ENCODE measurements around the gene TIAL1.
"Not testable (repeated sequence)": the region's sequence is repeated elsewhere in the genome, so short reads cannot be mapped to it uniquely, and the experiment has no call there.

The TIAL1 gene

DNA sequence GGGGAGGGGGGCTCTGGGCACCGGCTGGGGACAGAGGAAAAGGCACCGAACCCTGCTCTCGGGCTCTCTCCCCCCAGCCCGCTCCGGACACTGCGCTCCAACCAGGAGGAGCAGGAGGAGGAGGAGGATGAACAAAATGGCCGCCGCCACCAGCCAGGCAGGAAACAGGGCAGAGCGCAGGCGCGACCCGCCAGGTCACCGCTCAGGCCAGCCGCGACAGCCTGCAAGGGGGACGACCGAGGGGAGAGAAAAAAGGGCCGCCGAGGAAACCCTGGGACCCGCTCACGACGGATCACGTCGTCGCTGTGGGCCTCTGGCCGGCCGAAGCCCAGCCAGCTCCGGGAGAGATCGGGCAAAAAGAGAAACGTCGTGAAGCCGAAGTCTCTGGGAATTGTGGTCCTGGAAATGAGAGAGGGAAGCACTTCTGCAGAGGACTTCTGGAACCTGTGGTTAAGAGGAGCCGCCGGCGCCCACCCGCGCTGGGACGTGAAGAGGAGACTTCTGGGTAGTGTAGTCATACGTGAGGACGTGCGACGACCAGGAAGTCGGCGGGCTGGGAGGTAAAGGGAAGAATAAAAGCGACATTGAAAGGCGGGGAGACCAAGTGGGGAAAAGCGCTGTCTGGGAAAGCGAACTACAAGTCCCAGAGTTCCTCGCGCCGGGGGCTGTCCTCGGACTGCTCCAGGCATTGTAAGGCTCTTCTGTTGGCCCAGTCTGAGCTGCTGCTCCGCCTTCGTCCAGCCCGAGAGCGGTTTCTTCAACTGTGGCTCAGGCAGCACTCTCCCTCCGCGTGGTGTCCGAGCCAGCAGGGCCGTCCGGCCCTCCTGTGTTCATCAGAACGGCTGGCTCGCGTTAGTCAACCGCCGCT, at the start of gene TIAL1:
TSS of gene TIAL1 (minus strand) at position 428 of the 868 bp plus-strand sequence. CDS start 499 bp downstream, outside the sequence.
- DNase-seq (ENCODE audit: low read depth) = peak; percentile 85

DNA sequence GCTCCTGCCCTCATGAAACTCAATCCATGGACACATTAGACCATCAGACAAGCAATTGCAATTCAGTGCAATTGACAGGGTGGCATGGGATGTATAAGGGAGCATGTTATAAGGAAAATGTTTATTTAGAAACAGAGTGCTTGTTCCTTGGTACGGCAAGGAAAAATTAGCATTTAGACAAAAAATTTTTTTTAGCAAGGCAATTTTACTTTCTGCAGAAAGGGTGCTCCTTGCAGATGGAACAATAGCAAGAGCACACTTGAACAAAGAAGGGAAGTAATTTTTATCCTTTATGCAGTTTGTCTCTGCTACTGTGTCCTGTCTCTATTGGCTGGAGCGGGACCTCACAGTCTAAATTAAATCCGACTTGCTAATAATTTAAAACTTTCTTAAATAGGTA, 48.2 kb upstream of the TIAL1 start:
- DNase-seq (ENCODE audit: low read depth) = no peak

GRCh38 chr10:119644205-119644814, 47.5 kb upstream of the TIAL1 start:
- no peak for DNase-seq (ENCODE audit: low read depth)

GRCh38 chr10:119643306-119644204, 46.8 kb upstream of the TIAL1 start:
- DNase-seq (ENCODE audit: low read depth) = no peak

DNA sequence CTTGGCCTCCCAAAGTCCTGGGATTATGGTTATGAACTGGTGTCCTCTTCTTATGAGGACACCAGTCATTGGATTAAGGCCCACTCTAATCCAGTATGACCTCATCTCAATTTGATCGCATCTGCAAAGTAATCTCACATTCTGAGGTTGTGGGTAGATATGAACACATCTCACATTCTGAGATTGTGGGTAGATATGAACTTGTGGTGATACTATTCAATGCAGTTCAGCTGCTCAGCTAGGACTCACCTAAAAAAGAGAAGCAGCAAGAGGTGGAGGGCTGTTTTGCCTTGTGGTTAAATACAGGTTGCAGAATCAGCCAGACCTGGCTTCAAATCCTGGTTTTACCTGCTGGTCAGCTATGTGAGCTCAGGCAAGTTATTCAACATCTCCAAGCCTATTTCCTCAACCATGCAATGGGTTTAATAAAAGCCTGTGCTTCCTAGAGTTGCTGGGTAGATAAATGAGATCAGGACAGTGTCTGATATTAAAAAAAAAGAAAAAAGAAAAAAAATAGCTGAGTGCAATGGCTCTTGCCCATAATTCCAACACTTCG, 45.9 kb upstream of the TIAL1 start:
- no peak for DNase-seq (ENCODE audit: low read depth)

GRCh38 chr10:119640875-119641526, 44.2 kb upstream of the TIAL1 start:
- no peak for DNase-seq (ENCODE audit: low read depth)

- DNase-seq (ENCODE audit: low read depth) = no peak
Measured at GRCh38 chr10:119640384-119640783, 43.6 kb upstream of the TIAL1 start.

DNA sequence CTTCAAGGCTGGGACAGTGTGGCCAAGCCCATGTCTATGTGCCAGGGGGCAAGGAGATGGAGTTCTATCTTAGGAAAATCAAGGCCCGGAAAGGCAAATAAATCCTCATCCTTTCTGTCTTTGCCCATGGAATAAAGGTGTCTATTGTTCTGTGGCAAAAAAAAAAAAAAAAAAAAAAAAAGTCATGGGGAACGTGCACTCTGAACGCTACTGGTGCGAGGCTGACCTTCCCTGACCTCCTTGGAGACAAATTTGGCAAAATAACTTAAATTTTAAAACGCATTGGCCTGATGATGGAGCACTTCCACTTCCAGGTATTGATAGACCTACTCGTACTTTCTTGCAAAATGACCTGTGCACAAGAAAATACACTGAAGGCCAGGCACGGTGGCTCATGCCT, 42.2 kb upstream of the TIAL1 start:
- no peak for DNase-seq (ENCODE audit: low read depth)

- no peak for DNase-seq (ENCODE audit: low read depth)
Measured at GRCh38 chr10:119637631-119638030, 40.9 kb upstream of the TIAL1 start.

- DNase-seq (ENCODE audit: low read depth) = no peak
Measured at GRCh38 chr10:119634219-119634544, 37.4 kb upstream of the TIAL1 start.

DNA sequence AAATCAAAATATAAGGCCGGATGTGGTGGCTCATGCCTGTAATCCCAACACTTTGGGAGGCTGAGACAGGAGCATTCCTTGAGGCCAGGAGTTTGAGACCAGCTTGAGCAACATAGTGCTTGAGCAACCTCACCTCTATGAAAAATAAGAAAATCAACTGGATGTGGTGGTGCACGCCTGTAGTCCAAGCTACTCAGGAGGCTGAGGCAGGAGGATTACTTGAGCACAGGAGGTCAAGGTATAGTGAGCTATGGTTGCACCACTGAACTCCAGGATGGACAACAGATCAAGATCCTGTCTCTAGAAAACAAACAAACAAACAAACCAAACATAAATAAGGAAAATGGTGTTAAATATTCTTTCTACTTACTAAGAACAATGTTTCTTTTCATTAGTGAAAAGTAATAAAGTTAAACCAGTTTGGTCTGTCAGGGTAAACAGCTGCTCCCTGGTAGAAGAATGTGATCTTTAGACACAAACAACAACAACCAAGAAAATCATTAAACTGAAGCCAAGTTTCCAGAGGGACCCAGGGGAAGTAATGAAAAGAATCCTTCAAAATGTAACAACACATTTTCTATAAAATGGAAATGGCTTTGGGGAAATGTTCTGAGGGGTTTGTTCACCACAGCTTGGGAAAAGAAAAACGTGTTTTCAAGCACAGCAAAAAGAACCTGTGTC, 36.9 kb upstream of the TIAL1 start:
- no peak for DNase-seq (ENCODE audit: low read depth)

DNA sequence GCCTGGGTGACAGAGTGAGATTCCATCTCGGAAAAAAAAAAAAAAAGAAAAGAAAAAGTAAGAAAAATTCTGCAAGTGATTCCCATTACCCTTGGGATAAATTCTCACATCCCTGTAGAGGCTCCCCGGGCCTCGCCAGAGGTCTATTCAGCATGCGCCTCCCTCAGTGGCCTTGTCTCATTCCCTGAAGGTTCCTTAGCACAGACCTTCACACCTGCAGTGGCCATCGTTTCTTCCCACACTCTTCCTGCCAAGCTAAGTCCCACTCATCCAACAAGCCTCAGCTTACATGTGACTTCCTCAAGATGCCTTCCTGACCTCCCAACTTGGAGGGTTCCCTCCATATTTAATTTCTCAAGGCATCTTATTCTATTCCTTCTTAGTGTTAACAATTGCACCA, 33.5 kb upstream of the TIAL1 start:
- DNase-seq (ENCODE audit: low read depth) = no peak

DNA sequence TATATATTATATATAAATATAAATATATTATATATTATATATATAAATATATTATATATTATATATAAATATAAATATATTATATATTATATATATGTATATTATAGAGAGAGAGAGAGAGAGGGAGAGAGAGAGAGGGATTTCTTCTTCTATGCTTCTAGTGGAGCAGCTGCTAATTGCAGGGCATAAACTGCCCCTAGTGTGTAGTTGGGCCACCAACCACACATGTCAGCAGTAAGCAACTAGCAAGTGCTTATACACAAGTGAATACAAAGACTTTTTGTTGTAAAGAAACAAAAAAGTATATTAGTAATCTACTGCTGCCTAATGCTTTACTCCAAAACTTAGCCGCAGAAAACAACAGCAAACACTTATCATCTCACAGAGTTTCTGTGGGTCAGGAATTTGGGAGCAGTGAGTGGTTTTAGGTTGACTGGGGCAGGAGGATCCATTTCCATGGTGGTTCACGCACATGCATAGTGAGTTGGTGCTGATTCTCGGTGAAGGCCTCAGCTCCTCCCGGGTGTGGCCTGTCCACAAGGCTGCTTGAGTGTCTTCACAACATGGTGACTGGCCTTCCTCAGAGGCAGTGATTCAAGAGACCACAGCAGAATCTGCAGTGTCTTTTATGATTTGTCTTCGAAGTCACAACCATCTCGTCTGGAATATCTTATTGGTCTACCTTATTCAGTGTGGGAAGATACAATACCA, 29.0 kb upstream of the TIAL1 start:
- DNase-seq (ENCODE audit: low read depth) = no peak

DNA sequence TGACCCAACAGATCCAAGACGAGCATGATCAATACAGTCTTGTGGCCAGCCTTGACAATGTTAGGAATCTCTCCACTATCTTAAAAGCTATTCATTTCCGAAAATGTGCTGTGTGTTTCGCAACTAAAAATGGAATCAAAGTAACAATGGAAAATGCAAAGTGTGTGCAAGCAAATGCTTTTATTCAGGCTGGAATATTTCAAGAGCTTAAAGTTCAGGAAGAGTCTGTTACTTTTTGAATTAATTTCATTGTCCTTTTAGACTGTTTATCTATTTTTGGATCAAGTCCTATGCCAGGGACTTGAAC, 24.3 kb upstream of the TIAL1 start:
- no peak for DNase-seq (ENCODE audit: low read depth)

DNA sequence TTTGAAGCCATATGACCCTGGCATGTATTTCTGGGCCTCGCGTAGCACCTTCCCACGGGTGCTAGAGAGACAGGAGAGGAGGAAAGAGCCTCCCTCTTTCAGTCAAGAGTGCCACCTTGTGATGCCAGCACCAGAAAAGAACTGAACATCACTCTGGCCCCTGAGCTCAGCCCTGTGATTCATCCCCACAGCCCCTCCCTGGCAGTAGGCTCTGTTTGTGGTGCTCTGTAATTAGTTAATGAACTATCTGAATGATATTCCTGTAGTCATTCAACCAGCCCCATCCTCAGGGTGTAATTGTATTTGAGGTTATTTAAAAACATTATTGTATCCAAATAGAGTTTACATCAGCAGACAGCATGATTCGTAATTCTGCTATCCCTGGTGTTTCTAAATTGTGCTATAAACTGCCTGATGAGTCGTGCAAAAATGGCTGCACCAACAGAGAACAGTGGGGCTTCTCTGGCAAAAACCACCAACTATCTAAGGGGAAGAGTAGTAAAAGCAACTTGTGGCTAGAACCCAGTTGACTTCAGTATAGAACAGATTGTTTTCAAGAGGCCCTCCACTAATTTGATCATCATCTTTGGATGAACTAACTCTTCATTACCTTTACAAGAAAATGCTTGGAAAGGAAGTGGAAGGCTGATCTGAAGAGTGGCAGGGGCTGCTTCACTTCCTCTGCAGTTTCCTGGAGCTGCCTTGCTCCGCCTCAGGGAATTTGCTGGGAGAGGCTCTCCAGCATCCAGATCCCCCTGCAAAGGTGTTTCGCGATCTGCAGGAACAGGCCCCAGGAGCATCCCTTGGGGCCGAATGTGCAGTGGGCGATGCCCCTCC, 23.7 kb upstream of the TIAL1 start:
- DNase-seq (ENCODE audit: low read depth) = no peak

- not testable (repeated sequence) for DNase-seq (ENCODE audit: low read depth)
Measured at GRCh38 chr10:119619811-119620210, 23.0 kb upstream of the TIAL1 start.

DNA sequence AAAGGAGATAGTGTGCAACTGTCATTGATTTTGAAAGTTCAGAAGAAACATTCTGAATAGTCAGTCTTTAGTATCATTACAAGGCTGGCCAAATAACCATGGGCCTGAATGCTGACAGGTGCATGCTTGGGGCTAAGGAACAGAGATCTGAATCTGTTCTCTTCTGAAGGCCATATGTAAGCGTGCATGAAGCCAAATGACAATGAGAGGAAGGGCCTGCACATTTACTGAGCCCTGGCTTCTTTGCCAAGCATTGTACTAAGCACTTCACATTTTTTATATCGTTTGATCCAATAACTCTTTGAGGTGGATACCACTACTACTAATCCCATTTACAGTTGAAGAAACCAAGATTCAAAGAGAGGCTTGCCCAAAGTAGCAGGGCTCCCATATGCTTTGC, 22.5 kb upstream of the TIAL1 start:
- DNase-seq (ENCODE audit: low read depth) = no peak

DNA sequence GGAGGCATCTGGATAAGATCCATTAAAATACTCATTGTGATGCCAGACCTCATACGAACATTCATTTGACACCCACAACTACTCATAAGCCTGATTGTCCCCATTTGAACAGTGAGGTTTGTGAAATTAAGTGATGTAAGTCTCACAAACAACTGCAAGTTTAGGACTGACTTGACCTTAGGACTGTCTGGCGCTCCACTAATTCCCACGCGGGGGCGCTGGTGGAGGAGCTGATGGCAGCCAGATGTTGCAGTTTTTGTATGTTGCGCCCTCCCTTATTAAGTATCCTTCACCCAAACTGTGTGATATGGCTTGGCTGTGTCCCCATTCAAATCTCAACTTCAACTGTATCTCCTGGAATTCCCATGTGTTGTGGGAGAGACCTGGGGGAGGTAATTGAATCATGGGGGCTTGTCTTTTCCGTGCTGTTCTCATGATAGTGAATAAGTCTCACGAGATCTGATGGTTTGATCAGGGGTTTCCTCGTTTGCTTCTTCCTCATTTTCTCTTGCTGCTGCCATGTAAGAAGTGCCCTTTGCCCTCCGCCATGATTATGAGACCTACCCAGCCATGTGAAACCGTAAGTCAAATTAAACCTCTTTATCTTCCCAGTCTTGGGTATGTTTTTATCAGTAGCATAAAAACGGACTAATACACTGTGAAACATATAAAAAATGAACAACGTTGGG, 20.3 kb upstream of the TIAL1 start:
- no peak for DNase-seq (ENCODE audit: low read depth)

- no peak for DNase-seq (ENCODE audit: low read depth)
Measured at GRCh38 chr10:119614686-119615085, 17.9 kb upstream of the TIAL1 start.

All from activated T-helper 1 cell treated with Interleukin-2 at 50 U/mL for 16 hours (primary cell).